Fibroblast of lung (primary cell): Measurements from ENCODE around the gene SCG3.

Source experiments
- EZH2 ChIP-seq: IDR thresholded peaks from 2 replicates; pipeline ENCODE4 v1.5.1; 2012; ENCODE audit warnings: low read length, control low read depth, mild to moderate bottlenecking; ENCODE audit errors: missing control alignments
- TF ChIP-seq, protein P1 (sequence below), 2 donors: IDR thresholded peaks in 1 of 2; conservative IDR thresholded peaks in 1 of 2; 1 replicate in 1 of 2; 2 replicates in 1 of 2; pipeline ENCODE4 v1.5.1; 2011 to 2012; ENCODE audit warnings: low read length in 2 of 2, control low read depth in 1 of 2, inconsistent platforms in 1 of 2, low read depth in 1 of 2, mild to moderate bottlenecking in 1 of 2

- TF ChIP-seq, protein P1, sequence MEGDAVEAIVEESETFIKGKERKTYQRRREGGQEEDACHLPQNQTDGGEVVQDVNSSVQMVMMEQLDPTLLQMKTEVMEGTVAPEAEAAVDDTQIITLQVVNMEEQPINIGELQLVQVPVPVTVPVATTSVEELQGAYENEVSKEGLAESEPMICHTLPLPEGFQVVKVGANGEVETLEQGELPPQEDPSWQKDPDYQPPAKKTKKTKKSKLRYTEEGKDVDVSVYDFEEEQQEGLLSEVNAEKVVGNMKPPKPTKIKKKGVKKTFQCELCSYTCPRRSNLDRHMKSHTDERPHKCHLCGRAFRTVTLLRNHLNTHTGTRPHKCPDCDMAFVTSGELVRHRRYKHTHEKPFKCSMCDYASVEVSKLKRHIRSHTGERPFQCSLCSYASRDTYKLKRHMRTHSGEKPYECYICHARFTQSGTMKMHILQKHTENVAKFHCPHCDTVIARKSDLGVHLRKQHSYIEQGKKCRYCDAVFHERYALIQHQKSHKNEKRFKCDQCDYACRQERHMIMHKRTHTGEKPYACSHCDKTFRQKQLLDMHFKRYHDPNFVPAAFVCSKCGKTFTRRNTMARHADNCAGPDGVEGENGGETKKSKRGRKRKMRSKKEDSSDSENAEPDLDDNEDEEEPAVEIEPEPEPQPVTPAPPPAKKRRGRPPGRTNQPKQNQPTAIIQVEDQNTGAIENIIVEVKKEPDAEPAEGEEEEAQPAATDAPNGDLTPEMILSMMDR (conservative IDR thresholded peaks at IDR 0.05 in 1 of 2, IDR thresholded peaks at IDR 0.05 in 1 of 2; ENCODE audit: low read depth in 1 of 2, low read length in 2 of 2): no peak
- TF ChIP-seq EZH2: no peak
These were observed 71.6 kb downstream of the SCG3 start for GRCh38 chr15:51752888-51753287.
